Muscle of leg (tissue), 11 donors: ENCODE measurements around the gene DEGS2. TPM values are rescaled to one million over a fixed set of nuclear protein-coding genes. Genes with fewer than 3 reads are reported as not detected.
"Not testable (repeated sequence)": the region's sequence is repeated elsewhere in the genome, so short reads cannot be mapped to it uniquely, and the experiment has no call there.

Experiments
- DNase-seq: peaks from one replicate; pipeline ENCODE4 v3.0.0; 2013
- H3K27ac ChIP-seq: one replicate; pipeline ENCODE4 v1.5.1; 2013; ENCODE audit warnings: mild to moderate bottlenecking, low read length, control low read depth
- H3K27me3 ChIP-seq: one replicate; pipeline ENCODE4 v1.6.1; 2013; ENCODE audit warnings: low read length; ENCODE audit not compliant: control insufficient read depth, insufficient read depth
- H3K36me3 ChIP-seq: one replicate; pipeline ENCODE4 v1.6.1; 2013; ENCODE audit warnings: low read length; ENCODE audit not compliant: control insufficient read depth, insufficient read depth
- H3K4me1 ChIP-seq: one replicate; pipeline ENCODE4 v1.6.1; 2013; ENCODE audit warnings: low read length; ENCODE audit not compliant: control insufficient read depth, insufficient read depth
- H3K4me3 ChIP-seq: one replicate; pipeline ENCODE4 v1.5.1; 2013; ENCODE audit warnings: low read length, control low read depth
- H3K9me3 ChIP-seq: replicated peaks from 2 replicates; pipeline ENCODE4 v1.6.1; 2013; ENCODE audit warnings: low read depth, low read length; ENCODE audit not compliant: control insufficient read depth
- WGBS: methylation state at CpG from one replicate; pipeline ENCODE4 v1.1.5; 2013; ENCODE audit warnings: missing lambda C conversion rate; ENCODE audit not compliant: insufficient coverage; 5-methylcytosine and 5-hydroxymethylcytosine counted together
- polyA plus RNA-seq, 8 donors: library from polyadenylated mRNA; unstranded; fragments of 120-200 nt; gene quantifications; one replicate each; pipeline versions ENCODE4 v1.2.1 to v1.2.3, GENCODE V29; 2013; ENCODE audit warnings: inconsistent platforms in 1 of 8, low replicate concordance in 1 of 8; ENCODE audit not compliant: insufficient read length in 8 of 8, insufficient read depth in 1 of 8
- total RNA-seq: library from RNA; stranded (reverse); fragments of 120-200 nt; gene quantifications from one replicate; pipeline ENCODE4 v1.2.4, GENCODE V29; 2013

DEGS2 gene
- total and polyA plus RNA-seq, 9 donors, result 0.35 to 1.6 (median 0.52) TPM

DNA sequence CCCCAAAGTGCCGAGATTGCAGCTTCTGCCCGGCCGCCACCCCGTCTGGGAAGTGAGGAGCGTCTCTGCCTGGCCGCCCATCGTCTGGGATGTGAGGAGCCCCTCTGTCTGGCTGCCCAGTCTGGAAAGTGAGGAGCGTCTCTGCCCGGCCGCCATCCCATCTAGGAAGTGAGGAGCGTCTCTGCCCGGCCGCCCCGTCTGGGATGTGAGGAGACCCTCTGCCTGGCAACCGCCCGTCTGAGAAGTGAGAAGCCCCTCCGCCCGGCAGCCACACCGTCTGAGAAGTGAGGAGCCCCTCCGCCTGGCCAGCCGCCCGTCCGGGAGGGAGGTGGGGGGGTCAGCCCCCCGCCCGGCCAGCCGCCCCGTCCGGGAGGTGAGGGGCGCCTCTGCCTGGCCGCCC is 21.2 kb upstream of the DEGS2 start:
- H3K9me3 ChIP-seq, H3K27me3 ChIP-seq, H3K36me3 ChIP-seq, DNase-seq, H3K27ac ChIP-seq, H3K4me3 ChIP-seq, H3K4me1 ChIP-seq: not testable (repeated sequence)
- WGBS, result 92% methylated on average over 11 of the region's 30 CpGs

DNA sequence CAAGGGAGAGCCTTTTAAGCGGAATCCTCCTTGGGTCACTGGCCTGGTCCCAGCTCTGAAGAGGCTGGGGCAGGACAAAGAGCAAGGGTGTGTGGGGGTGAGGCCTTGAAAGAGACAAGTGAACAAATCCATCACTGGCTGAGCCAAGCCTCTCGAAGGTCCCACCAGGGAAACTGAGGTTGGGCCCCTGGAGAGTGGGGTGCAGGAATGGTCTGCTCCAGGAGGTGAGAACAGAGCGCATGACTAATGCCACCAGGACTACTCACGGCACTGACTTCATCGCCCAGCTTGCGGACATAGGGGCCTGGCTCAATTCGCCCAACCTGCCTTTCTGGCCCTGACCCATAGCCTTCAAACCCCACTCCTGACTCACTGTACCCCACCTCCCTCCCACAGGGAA is 19.2 kb upstream of the DEGS2 start:
- 89% methylated on average over 7 of the region's 7 CpGs for WGBS
- Histone ChIP-seq H3K4me1 (no peaks in the 10 kb centered on the region), H3K4me3 (no peak overlapping the region), H3K27ac (no peak overlapping the region), H3K36me3 (no peaks in the 10 kb centered on the region), H3K27me3 (no peaks in the 10 kb centered on the region), H3K9me3 (no peaks in the 10 kb centered on the region)
- no peak for DNase-seq

DNA sequence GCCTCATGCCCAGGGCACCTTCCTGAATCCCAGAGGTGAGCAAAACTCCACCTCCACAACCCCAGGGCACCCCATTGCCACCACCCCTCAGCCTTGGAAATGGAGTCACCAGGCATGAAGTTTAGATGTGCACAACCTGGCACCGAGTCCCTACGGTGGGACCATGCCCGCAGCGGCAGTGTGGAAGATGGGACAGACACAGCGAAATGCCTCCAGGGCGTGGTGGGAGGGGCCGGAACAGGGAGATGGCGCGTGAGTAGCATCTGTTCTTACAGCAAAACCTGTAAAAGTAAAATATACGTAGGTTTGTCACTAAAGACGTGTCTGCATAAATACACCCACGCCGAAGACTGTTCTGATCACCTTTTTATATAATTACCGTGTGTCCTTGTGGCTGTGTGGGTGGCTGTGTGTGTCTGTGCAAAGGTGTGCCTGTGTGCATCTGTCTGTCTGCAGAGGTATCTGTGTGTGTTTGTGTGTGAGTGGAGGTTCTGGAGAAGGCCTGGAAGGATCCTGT is 17.4 kb upstream of the DEGS2 start:
- H3K36me3 ChIP-seq, result no peaks in the 10 kb centered on the region
- H3K27me3 ChIP-seq, result no peaks in the 10 kb centered on the region
- no peak overlapping the region for H3K4me3 ChIP-seq
- DNase-seq, result no peak
- no peaks in the 10 kb centered on the region for H3K9me3 ChIP-seq
- 88% methylated on average over 12 of the region's 14 CpGs for WGBS
- no peaks in the 10 kb centered on the region for H3K4me1 ChIP-seq
- H3K27ac ChIP-seq, result no peak overlapping the region

DNA sequence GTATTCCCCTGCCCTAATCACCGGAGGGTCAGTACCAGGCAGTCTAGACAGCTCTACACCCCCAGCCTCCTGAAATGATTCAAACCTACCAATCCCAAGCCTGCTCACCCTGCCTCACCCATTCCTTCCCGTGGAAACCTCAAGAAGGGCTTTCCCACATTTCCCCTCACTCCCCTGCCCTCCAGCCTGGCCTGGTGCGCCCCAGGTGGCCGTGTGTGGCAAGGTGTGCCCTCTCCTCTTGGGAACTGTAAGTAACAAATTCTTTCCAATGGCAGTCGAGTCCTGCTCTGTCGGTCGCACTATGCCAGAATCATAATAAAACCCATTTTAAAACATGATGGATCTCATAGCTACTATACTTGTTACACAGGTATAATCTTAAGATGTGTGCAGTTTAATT is 13.9 kb upstream of the DEGS2 start:
- no peak for DNase-seq
- no peaks in the 10 kb centered on the region for H3K27me3 ChIP-seq
- no peaks in the 10 kb centered on the region for H3K9me3 ChIP-seq
- no peaks in the 10 kb centered on the region for H3K4me1 ChIP-seq
- H3K36me3 ChIP-seq, result no peaks in the 10 kb centered on the region
- 46% methylated on average over 4 of the region's 7 CpGs for WGBS
- no peak overlapping the region for H3K4me3 ChIP-seq
- H3K27ac ChIP-seq, result no peak overlapping the region

DNA sequence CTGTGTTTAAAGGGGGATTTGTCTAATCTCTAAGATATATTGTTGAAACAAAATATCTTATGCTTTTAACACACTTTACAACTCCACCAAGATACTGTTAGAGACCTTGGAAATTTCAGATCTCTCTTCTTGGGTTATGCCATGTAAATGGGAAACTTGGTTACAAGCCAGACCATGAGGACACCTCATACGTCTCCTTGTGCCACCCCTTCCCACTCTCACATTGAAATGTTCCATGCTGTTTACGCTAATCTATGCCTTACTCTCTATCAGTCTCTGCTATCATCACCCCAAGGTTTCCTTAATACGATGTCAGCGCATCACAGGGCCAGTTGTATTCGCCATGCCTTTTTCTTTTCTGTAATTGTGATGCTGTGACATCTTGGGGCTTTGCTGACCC is 13.4 kb upstream of the DEGS2 start:
- Histone ChIP-seq H3K27ac (no peak overlapping the region), H3K9me3 (no peaks in the 10 kb centered on the region), H3K4me3 (no peak overlapping the region), H3K36me3 (no peaks in the 10 kb centered on the region), H3K4me1 (no peaks in the 10 kb centered on the region), H3K27me3 (no peaks in the 10 kb centered on the region)
- 55% methylated on average over 2 of the region's 5 CpGs for WGBS
- no peak for DNase-seq

DNA sequence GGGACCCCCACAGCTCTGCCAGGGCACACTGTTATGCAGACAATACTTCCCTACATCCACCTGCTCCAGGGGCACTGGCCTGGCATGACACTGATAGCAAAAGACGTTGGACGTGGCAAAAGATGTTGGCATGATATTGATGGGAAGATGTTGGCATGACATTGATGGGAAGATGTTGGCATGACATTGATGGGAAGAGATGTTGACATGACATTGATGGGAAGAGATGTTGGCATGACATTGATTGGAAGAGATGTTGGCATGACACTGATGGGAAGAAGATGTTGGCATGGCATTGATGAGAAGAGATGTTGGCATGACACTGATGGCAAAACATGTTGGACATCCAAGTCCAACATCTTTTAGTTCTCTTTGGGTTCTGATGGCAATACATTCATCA is 11.4 kb upstream of the DEGS2 start:
- peaks cover 9% of the 10 kb centered on the region for H3K27me3 ChIP-seq
- no peak overlapping the region for H3K4me3 ChIP-seq
- H3K4me1 ChIP-seq, result peaks cover 5% of the 10 kb centered on the region
- WGBS, result 100% methylated on average over 2 of the region's 2 CpGs
- no peak for DNase-seq
- H3K36me3 ChIP-seq, result no peaks in the 10 kb centered on the region
- H3K9me3 ChIP-seq, result no peaks in the 10 kb centered on the region
- H3K27ac ChIP-seq, result no peak overlapping the region

DNA sequence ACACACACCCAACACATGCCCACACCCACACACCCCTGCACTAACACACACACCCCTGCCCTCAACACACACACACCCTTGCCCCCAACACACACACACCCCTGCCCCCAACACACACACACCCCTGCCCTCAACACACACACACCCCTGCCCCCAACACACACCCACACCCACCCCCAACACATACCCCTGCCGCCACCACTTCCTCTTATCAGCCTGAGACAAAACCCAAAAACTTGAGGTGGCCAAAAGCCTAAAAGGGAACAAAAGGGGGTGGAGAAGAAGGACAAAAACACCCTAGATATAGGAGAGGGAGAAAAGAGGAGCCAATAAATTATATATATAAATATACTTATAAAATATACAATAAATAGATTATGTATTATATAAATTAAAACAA is 9.1 kb upstream of the DEGS2 start:
- Histone ChIP-seq H3K36me3 (no peaks in the 10 kb centered on the region), H3K4me1 (peaks cover 9% of the 10 kb centered on the region), H3K9me3 (no peaks in the 10 kb centered on the region), H3K27me3 (peaks cover 18% of the 10 kb centered on the region), H3K27ac (no peak overlapping the region), H3K4me3 (no peak overlapping the region)
- no peak for DNase-seq
- no CpG with 5 or more reads among the region's 1 CpG for WGBS

DNA sequence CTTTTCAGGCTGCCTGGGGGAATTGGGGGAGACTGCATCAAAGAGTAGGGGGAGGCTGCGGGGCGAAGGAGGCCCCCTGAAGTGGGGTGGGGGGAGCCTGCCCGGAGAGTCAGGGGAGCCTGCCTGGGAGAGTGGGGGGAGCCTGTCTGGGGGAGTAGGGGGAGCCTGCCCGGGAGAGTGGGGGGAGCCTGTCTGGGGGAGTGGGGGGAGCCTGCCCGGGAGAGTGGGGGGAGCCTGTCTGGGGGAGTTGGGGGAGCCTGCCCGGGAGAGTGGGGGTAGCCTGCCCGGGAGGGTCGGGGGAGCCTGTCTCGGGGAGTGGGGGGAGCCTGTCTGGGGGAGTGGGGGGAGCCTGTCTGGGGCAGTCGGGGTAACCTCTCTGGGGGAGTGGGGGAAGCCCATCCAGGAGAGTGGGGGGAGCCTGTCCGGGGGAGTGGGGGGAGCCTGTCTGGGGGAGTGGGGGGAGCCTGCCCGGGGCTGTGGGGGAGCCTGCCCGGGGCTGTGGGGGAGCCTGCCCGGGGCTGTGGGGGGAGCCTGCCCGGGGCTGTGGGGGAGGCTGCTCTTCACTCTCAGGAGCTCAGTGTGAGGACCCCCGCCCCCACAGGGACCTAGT is 6.5 kb upstream of the DEGS2 start:
- H3K27me3 ChIP-seq, result peaks cover 22% of the 10 kb centered on the region
- H3K36me3 ChIP-seq, result no peaks in the 10 kb centered on the region
- no peak for DNase-seq
- H3K9me3 ChIP-seq, result no peaks in the 10 kb centered on the region
- no peak overlapping the region for H3K27ac ChIP-seq
- 29% methylated on average over 1 of the region's 16 CpGs for WGBS
- H3K4me3 ChIP-seq, result no peak overlapping the region
- H3K4me1 ChIP-seq, result peaks cover 9% of the 10 kb centered on the region

DNA sequence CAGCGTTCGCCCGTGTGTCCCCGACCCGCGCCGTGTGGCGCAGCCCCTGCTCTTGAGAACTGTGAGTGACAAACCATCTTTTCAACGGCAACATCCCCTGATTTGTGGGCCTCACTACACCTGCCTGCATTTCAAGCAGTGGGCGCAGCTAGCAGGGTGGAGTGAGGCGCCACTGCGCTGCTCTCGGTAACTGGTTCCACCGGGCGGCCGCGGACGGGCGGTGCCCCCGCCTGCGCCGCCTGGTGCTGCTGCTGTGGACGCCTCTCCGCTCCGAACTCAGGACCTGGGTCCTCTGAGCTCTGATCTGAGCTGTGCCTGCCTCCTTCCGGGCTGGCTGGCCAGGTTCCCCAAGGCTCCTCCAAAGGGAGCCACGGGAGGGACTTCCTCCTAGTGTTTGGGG is 5.9 kb upstream of the DEGS2 start:
- Histone ChIP-seq H3K27ac (no peak overlapping the region), H3K27me3 (peaks cover 28% of the 10 kb centered on the region), H3K4me3 (no peak overlapping the region), H3K36me3 (no peaks in the 10 kb centered on the region), H3K9me3 (no peaks in the 10 kb centered on the region), H3K4me1 (peaks cover 9% of the 10 kb centered on the region)
- WGBS, result 13% methylated on average over 26 of the region's 27 CpGs
- DNase-seq, result no peak

DNA sequence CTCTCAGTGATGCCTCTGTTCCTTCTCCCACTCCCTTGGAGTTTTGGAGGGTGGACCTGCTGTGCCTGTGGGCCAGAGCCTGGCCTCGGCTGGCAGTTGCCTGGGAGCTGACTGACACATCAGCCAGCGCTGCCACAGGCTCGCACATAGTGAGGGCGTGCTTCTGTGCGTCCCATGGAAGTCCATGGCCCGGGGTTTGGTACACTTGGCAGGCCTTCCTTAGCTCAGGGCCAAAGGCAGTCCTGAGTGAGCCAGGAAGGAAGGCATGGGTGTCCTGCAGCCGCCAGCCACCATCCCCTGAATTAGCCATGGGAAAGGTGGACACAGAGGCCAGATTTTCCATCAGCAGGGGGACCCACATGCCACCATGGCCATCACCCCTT is 1.1 kb upstream of the DEGS2 start:
- H3K36me3 ChIP-seq, result no peaks in the 10 kb centered on the region
- H3K9me3 ChIP-seq, result no peaks in the 10 kb centered on the region
- H3K4me3 ChIP-seq, result no peak overlapping the region
- no peak for DNase-seq
- peaks cover 20% of the 10 kb centered on the region for H3K4me1 ChIP-seq
- H3K27ac ChIP-seq, result no peak overlapping the region
- 87% methylated on average over 7 of the region's 7 CpGs for WGBS
- H3K27me3 ChIP-seq, result peaks cover 54% of the 10 kb centered on the region
